Fibroblast of skin of left biceps (primary cell): ENCODE results near the gene DSTN.

Experiments used
- DNase-seq, 2 experiments: peaks; one replicate each; pipeline ENCODE4 v3.0.0-alpha.2; 2013; ENCODE audit warnings: low read depth in 2 of 2

The DSTN gene

GRCh38 chr20:17579369-17580039, 9.6 kb downstream of the DSTN start:
- no peak for DNase-seq

GRCh38 chr20:17580895-17581294, 11.0 kb downstream of the DSTN start:
- DNase-seq = no peak

GRCh38 chr20:17583126-17583525, 13.3 kb downstream of the DSTN start:
- DNase-seq = no peak

- DNase-seq = no peak
These were observed 14.8 kb downstream of the DSTN start for GRCh38 chr20:17584689-17585088.

- DNase-seq = no peak
These were observed 16.4 kb downstream of the DSTN start for GRCh38 chr20:17586250-17586649.

GRCh38 chr20:17587148-17587547, 17.3 kb downstream of the DSTN start:
- DNase-seq = no peak

- DNase-seq = no peak
These were observed 17.9 kb downstream of the DSTN start for GRCh38 chr20:17587824-17588223.

GRCh38 chr20:17589161-17589834, 19.4 kb downstream of the DSTN start:
- no peak for DNase-seq

GRCh38 chr20:17590245-17590644, 20.4 kb downstream of the DSTN start:
- DNase-seq = no peak

- no peak for DNase-seq
These were observed 24.0 kb downstream of the DSTN start for GRCh38 chr20:17593902-17594301.

GRCh38 chr20:17594443-17594842, 24.6 kb downstream of the DSTN start:
- no peak for DNase-seq

GRCh38 chr20:17595856-17596255, 26.0 kb downstream of the DSTN start:
- DNase-seq = no peak

- no peak for DNase-seq
These were observed 28.2 kb downstream of the DSTN start for GRCh38 chr20:17598013-17598550.

- DNase-seq = no peak
These were observed 32.1 kb downstream of the DSTN start for GRCh38 chr20:17601957-17602356.

GRCh38 chr20:17602493-17602892, 32.6 kb downstream of the DSTN start:
- no peak for DNase-seq

- no peak for DNase-seq
These were observed 35.3 kb downstream of the DSTN start for GRCh38 chr20:17605131-17605660.

GRCh38 chr20:17606001-17606400, 36.1 kb downstream of the DSTN start:
- no peak for DNase-seq

GRCh38 chr20:17608701-17609497, 39.0 kb downstream of the DSTN start:
- no peak for DNase-seq

- no peak for DNase-seq
These were observed 40.0 kb downstream of the DSTN start for GRCh38 chr20:17609811-17610377.

- DNase-seq = no peak
These were observed 40.9 kb downstream of the DSTN start for GRCh38 chr20:17610566-17611289.

- DNase-seq = no peak
These were observed 41.3 kb downstream of the DSTN start for GRCh38 chr20:17611290-17611539.
